GM18519 (cell line): ENCODE results near the gene MAGEB5.
"Not testable (repeated sequence)": the region's sequence is repeated elsewhere in the genome, so short reads cannot be mapped to it uniquely, and the experiment has no call there.

Experiments used
- ATAC-seq: cut with Tn5 transposase; IDR thresholded peaks from one replicate; pipeline ENCODE4 v1.9.1; 2021; ENCODE audit warnings: mild to moderate bottlenecking, moderate library complexity; ENCODE audit not compliant: unreplicated experiment, low FRiP score

The MAGEB5 gene

GRCh38 chrX:26215869-26216268, at the start of gene MAGEB5:
TSS of gene MAGEB5 (plus strand) at chrX:26216169. CDS start at chrX:26217302, 1,133 bp downstream.
- ATAC-seq = no peak

- no peak for ATAC-seq
Measured at GRCh38 chrX:26192204-26192603, 23.8 kb upstream of the MAGEB5 start, which contains the start of gene MAGEB6. TSS of gene MAGEB6 (plus strand) at chrX:26192440. CDS start at chrX:26193847, 1,407 bp downstream.

- no peak for ATAC-seq
Measured at GRCh38 chrX:26203561-26203960, 12.4 kb upstream of the MAGEB5 start.

- ATAC-seq = not testable (repeated sequence)
Measured at GRCh38 chrX:26204717-26205116, 11.3 kb upstream of the MAGEB5 start.

- ATAC-seq = no peak
Measured at GRCh38 chrX:26208012-26208411, 8.0 kb upstream of the MAGEB5 start.

- ATAC-seq = no peak
Measured at GRCh38 chrX:26219351-26219750, 3.4 kb downstream of the MAGEB5 start.

GRCh38 chrX:26234177-26234576, 18.2 kb downstream of the MAGEB5 start:
- ATAC-seq = no peak

GRCh38 chrX:26253526-26253925, 37.6 kb downstream of the MAGEB5 start:
- no peak for ATAC-seq

GRCh38 chrX:26254436-26254835, 38.5 kb downstream of the MAGEB5 start:
- no peak for ATAC-seq

- ATAC-seq = no peak
Measured at GRCh38 chrX:26262121-26262523, 46.2 kb downstream of the MAGEB5 start.
